Stimulated activated effector memory CD8-positive, alpha-beta T cell treated with anti-CD3 and anti-CD28 coated beads, Interleukin-12 subunit alpha, Interleukin-12 subunit beta, amount 100 ng/mL, for 72 hours (primary cell): ENCODE results near the gene RMC1.

Source experiments
- ATAC-seq: fragments of 150-1000 bp; cut with Tn5 transposase; 2 replicates; pipeline ENCODE4 v1.10.0; 2021
- DNase-seq, 2 donors: peaks; one replicate each; pipeline ENCODE4 v3.0.0; 2021 to 2022; ENCODE audit warnings: low spot score in 2 of 2
- H3K27ac Mint-ChIP-seq: one replicate; pipeline ENCODE4 v1.8.0; 2022; ENCODE audit warnings: mild to moderate bottlenecking, mixed read lengths
- H3K36me3 Mint-ChIP-seq: one replicate; pipeline ENCODE4 v1.8.0; 2022; ENCODE audit warnings: mild to moderate bottlenecking, mixed read lengths
- H3K4me1 Mint-ChIP-seq: one replicate; pipeline ENCODE4 v1.8.0; 2022; ENCODE audit warnings: mixed read lengths
- H3K4me3 Mint-ChIP-seq: one replicate; pipeline ENCODE4 v1.8.0; 2022; ENCODE audit warnings: mild to moderate bottlenecking, mixed read lengths
- H3K9me3 Mint-ChIP-seq: one replicate; pipeline ENCODE4 v1.8.0; 2022; ENCODE audit warnings: mixed read lengths

The RMC1 gene

GRCh38 chr18:23512641-23513040 is 9.3 kb downstream of the RMC1 start:
- H3K9me3 Mint-ChIP-seq: no peaks in the 10 kb centered on the region
- DNase-seq: no peak
- ATAC-seq: no peak
- peaks cover 99% of the 10 kb centered on the region for H3K36me3 Mint-ChIP-seq
- H3K4me3 Mint-ChIP-seq: no peak overlapping the region
- H3K4me1 Mint-ChIP-seq: peaks cover 23% of the 10 kb centered on the region
- H3K27ac Mint-ChIP-seq: peak overlapping the region; percentile 69

GRCh38 chr18:23515911-23516546 is 12.7 kb downstream of the RMC1 start:
- Mint-ChIP-seq H3K4me3 (no peak overlapping the region), H3K9me3 (no peaks in the 10 kb centered on the region), H3K27ac (peak overlapping the region; percentile 20), H3K4me1 (peaks cover 13% of the 10 kb centered on the region), H3K36me3 (peaks cover 100% of the 10 kb centered on the region)
- ATAC-seq (peak; percentile 98), DNase-seq (peak; percentile 62 to 84)

- ATAC-seq (no peak), DNase-seq (no peak)
- Mint-ChIP-seq H3K9me3 (no peaks in the 10 kb centered on the region), H3K4me1 (peaks cover 14% of the 10 kb centered on the region), H3K27ac (peak overlapping the region; percentile 83), H3K36me3 (peaks cover 100% of the 10 kb centered on the region), H3K4me3 (no peak overlapping the region)
These were observed 16.4 kb downstream of the RMC1 start for GRCh38 chr18:23519734-23520133.

- DNase-seq (no peak), ATAC-seq (no peak)
- Mint-ChIP-seq H3K4me1 (peaks cover 11% of the 10 kb centered on the region), H3K9me3 (no peaks in the 10 kb centered on the region), H3K4me3 (no peak overlapping the region), H3K36me3 (peaks cover 100% of the 10 kb centered on the region), H3K27ac (peak overlapping the region; percentile 78)
These were observed 18.0 kb downstream of the RMC1 start for GRCh38 chr18:23521271-23521670.

- peaks cover 100% of the 10 kb centered on the region for H3K36me3 Mint-ChIP-seq
These were observed 18.6 kb downstream of the RMC1 start for GRCh38 chr18:23521907-23522306.

GRCh38 chr18:23523429-23524212 is 20.3 kb downstream of the RMC1 start:
- H3K36me3 Mint-ChIP-seq: peaks cover 100% of the 10 kb centered on the region
- DNase-seq: no peak
- no peak overlapping the region for H3K4me3 Mint-ChIP-seq
- peaks cover 11% of the 10 kb centered on the region for H3K4me1 Mint-ChIP-seq
- peak overlapping the region; percentile 78 for H3K27ac Mint-ChIP-seq
- no peak for ATAC-seq
- H3K9me3 Mint-ChIP-seq: no peaks in the 10 kb centered on the region

More at GRCh38 chr18:23521907-23522306, 18.6 kb downstream of the RMC1 start:
- peaks cover 11% of the 10 kb centered on the region for H3K4me1 Mint-ChIP-seq
- peak overlapping the region; percentile 78 for H3K27ac Mint-ChIP-seq
- H3K4me3 Mint-ChIP-seq: no peak overlapping the region
- DNase-seq (no peak), ATAC-seq (no peak)
- H3K9me3 Mint-ChIP-seq: no peaks in the 10 kb centered on the region

- Mint-ChIP-seq H3K27ac (peak overlapping the region; percentile 62), H3K4me1 (peaks cover 14% of the 10 kb centered on the region), H3K9me3 (no peaks in the 10 kb centered on the region), H3K36me3 (peaks cover 100% of the 10 kb centered on the region), H3K4me3 (no peak overlapping the region)
- ATAC-seq: no peak
- DNase-seq: no peak
These were observed 20.9 kb downstream of the RMC1 start for GRCh38 chr18:23524213-23524707.

- H3K4me1 Mint-ChIP-seq: peaks cover 23% of the 10 kb centered on the region
- no peak overlapping the region for H3K4me3 Mint-ChIP-seq
- ATAC-seq: no peak
- H3K36me3 Mint-ChIP-seq: peaks cover 100% of the 10 kb centered on the region
- no peaks in the 10 kb centered on the region for H3K9me3 Mint-ChIP-seq
- no peak for DNase-seq
- H3K27ac Mint-ChIP-seq: peak overlapping the region; percentile 34
These were observed 23.3 kb downstream of the RMC1 start for GRCh38 chr18:23526501-23527063.

GRCh38 chr18:23528580-23529472 is 25.5 kb downstream of the RMC1 start:
- H3K36me3 Mint-ChIP-seq: peaks cover 100% of the 10 kb centered on the region
- no peak for DNase-seq

GRCh38 chr18:23529604-23530003 is 26.3 kb downstream of the RMC1 start:
- no peaks in the 10 kb centered on the region for H3K9me3 Mint-ChIP-seq

More at GRCh38 chr18:23528580-23529472, 25.5 kb downstream of the RMC1 start:
- H3K27ac Mint-ChIP-seq: peak overlapping the region; percentile 41
- H3K4me3 Mint-ChIP-seq: no peak overlapping the region
- H3K9me3 Mint-ChIP-seq: no peaks in the 10 kb centered on the region
- no peak for ATAC-seq
- peaks cover 20% of the 10 kb centered on the region for H3K4me1 Mint-ChIP-seq

GRCh38 chr18:23530195-23530594 is 26.9 kb downstream of the RMC1 start:
- H3K4me1 Mint-ChIP-seq: peaks cover 17% of the 10 kb centered on the region
- peaks cover 100% of the 10 kb centered on the region for H3K36me3 Mint-ChIP-seq
- ATAC-seq (no peak), DNase-seq (no peak)
- H3K9me3 Mint-ChIP-seq: no peaks in the 10 kb centered on the region
- peak overlapping the region; percentile 41 for H3K27ac Mint-ChIP-seq
- no peak overlapping the region for H3K4me3 Mint-ChIP-seq

More at GRCh38 chr18:23529604-23530003, 26.3 kb downstream of the RMC1 start:
- H3K27ac Mint-ChIP-seq: peak overlapping the region; percentile 41
- no peak overlapping the region for H3K4me3 Mint-ChIP-seq
- H3K36me3 Mint-ChIP-seq: peaks cover 100% of the 10 kb centered on the region
- no peak for DNase-seq
- H3K4me1 Mint-ChIP-seq: peaks cover 17% of the 10 kb centered on the region
- ATAC-seq: peak; percentile 93

- peak overlapping the region; percentile 80 for H3K27ac Mint-ChIP-seq
- peaks cover 12% of the 10 kb centered on the region for H3K4me1 Mint-ChIP-seq
- peaks cover 100% of the 10 kb centered on the region for H3K36me3 Mint-ChIP-seq
- H3K4me3 Mint-ChIP-seq: no peak overlapping the region
- DNase-seq: no peak
- no peaks in the 10 kb centered on the region for H3K9me3 Mint-ChIP-seq
- ATAC-seq: no peak
These were observed 28.6 kb downstream of the RMC1 start for GRCh38 chr18:23531912-23532311.

GRCh38 chr18:23532848-23533247 is 29.5 kb downstream of the RMC1 start:
- Mint-ChIP-seq H3K4me1 (peaks cover 12% of the 10 kb centered on the region), H3K36me3 (peaks cover 100% of the 10 kb centered on the region)

GRCh38 chr18:23534276-23534675 is 31.0 kb downstream of the RMC1 start:
- Mint-ChIP-seq H3K4me3 (no peak overlapping the region), H3K27ac (no peak overlapping the region), H3K36me3 (peaks cover 100% of the 10 kb centered on the region), H3K9me3 (no peaks in the 10 kb centered on the region), H3K4me1 (peaks cover 9% of the 10 kb centered on the region)
- ATAC-seq (no peak), DNase-seq (no peak)

More at GRCh38 chr18:23532848-23533247, 29.5 kb downstream of the RMC1 start:
- Mint-ChIP-seq H3K27ac (peak overlapping the region; percentile 80), H3K9me3 (no peaks in the 10 kb centered on the region), H3K4me3 (no peak overlapping the region)
- no peak for ATAC-seq
- no peak for DNase-seq

- H3K4me1 Mint-ChIP-seq: peaks cover 16% of the 10 kb centered on the region
- H3K36me3 Mint-ChIP-seq: peaks cover 100% of the 10 kb centered on the region
- DNase-seq (no peak), ATAC-seq (no peak)
- H3K27ac Mint-ChIP-seq: peak overlapping the region; percentile 80
- H3K4me3 Mint-ChIP-seq: no peak overlapping the region
- H3K9me3 Mint-ChIP-seq: no peaks in the 10 kb centered on the region
These were observed 32.9 kb downstream of the RMC1 start for GRCh38 chr18:23536204-23536603.
